ENCODE measurements around the gene DNAJC28.
"Not testable (repeated sequence)": the region's sequence is repeated elsewhere in the genome, so short reads cannot be mapped to it uniquely, and the experiment has no call there.

DNAJC28 gene

GRCh38 chr21:33481314-33481943 lies 10.1 kb downstream of the DNAJC28 start:
- no peak for DNase-seq (ENCODE audit: low spot score)

GRCh38 chr21:33480481-33481103 lies 10.9 kb downstream of the DNAJC28 start:
- DNase-seq (ENCODE audit: low spot score): no peak

- DNase-seq (ENCODE audit: low spot score): peak; percentile 99
Observed at GRCh38 chr21:33479679-33480480, 11.6 kb downstream of the DNAJC28 start, which contains the start of gene TMEM50B. TSS of gene TMEM50B (minus strand) at chr21:33479974. CDS start at chr21:33468885, 11,089 bp downstream.

GRCh38 chr21:33478935-33479678 lies 12.4 kb downstream of the DNAJC28 start:
- DNase-seq (ENCODE audit: low spot score): peak; percentile 71

GRCh38 chr21:33478182-33478581 lies 13.3 kb downstream of the DNAJC28 start:
- no peak for DNase-seq (ENCODE audit: low spot score)

- no peak for DNase-seq (ENCODE audit: low spot score)
Observed at GRCh38 chr21:33477066-33477465, 14.4 kb downstream of the DNAJC28 start.

GRCh38 chr21:33473344-33473743 lies 18.2 kb downstream of the DNAJC28 start:
- no peak for DNase-seq (ENCODE audit: low spot score)

- no peak for DNase-seq (ENCODE audit: low spot score)
Observed at GRCh38 chr21:33470701-33471100, 20.8 kb downstream of the DNAJC28 start.

GRCh38 chr21:33469183-33469582 lies 22.3 kb downstream of the DNAJC28 start:
- not testable (repeated sequence) for DNase-seq (ENCODE audit: low spot score)

GRCh38 chr21:33461538-33462250 lies 29.8 kb downstream of the DNAJC28 start:
- no peak for DNase-seq (ENCODE audit: low spot score)

- DNase-seq (ENCODE audit: low spot score): no peak
Observed at GRCh38 chr21:33458861-33459260, 32.7 kb downstream of the DNAJC28 start.

- no peak for DNase-seq (ENCODE audit: low spot score)
Observed at GRCh38 chr21:33455686-33456446, 35.6 kb downstream of the DNAJC28 start.

- DNase-seq (ENCODE audit: low spot score): no peak
Observed at GRCh38 chr21:33452362-33452761, 39.2 kb downstream of the DNAJC28 start.

- no peak for DNase-seq (ENCODE audit: low spot score)
Observed at GRCh38 chr21:33451634-33452071, 39.9 kb downstream of the DNAJC28 start.

- DNase-seq (ENCODE audit: low spot score): no peak
Observed at GRCh38 chr21:33449616-33450015, 41.9 kb downstream of the DNAJC28 start.

GRCh38 chr21:33446620-33447019 lies 44.9 kb downstream of the DNAJC28 start:
- not testable (repeated sequence) for DNase-seq (ENCODE audit: low spot score)

GRCh38 chr21:33444499-33444898 lies 47.0 kb downstream of the DNAJC28 start:
- no peak for DNase-seq (ENCODE audit: low spot score)

GRCh38 chr21:33443194-33443593 lies 48.3 kb downstream of the DNAJC28 start:
- DNase-seq (ENCODE audit: low spot score): no peak

- DNase-seq (ENCODE audit: low spot score): peak; percentile 60
Observed at GRCh38 chr21:33441489-33442477, 49.7 kb downstream of the DNAJC28 start.
